Thymus (tissue), 11 donors: ENCODE measurements around the gene IRX3. TPM values are rescaled to one million over a fixed set of nuclear protein-coding genes. Genes with fewer than 3 reads are reported as not detected.
"Not testable (repeated sequence)": the region's sequence is repeated elsewhere in the genome, so short reads cannot be mapped to it uniquely, and the experiment has no call there.

Source experiments
- DNase-seq, 9 donors: peaks; one replicate each; pipeline ENCODE4 v3.0.0-alpha.2; 2013; ENCODE audit warnings: low spot score in 9 of 9, low read depth in 6 of 9, missing footprints in 1 of 9
- H3K27ac ChIP-seq, 2 donors: one replicate each; pipeline ENCODE4 v1.5.1; 2013; ENCODE audit warnings: control low read depth in 1 of 2, low read depth in 1 of 2, low read length in 1 of 2, mild to moderate bottlenecking in 1 of 2, moderate library complexity in 1 of 2
- H3K27me3 ChIP-seq, 2 donors: one replicate each; pipeline ENCODE4 v1.5.1; 2013; ENCODE audit warnings: low read length in 1 of 2; ENCODE audit not compliant: control insufficient read depth in 2 of 2, insufficient read depth in 1 of 2
- H3K36me3 ChIP-seq, 2 donors: one replicate each; pipeline ENCODE4 v1.5.1; 2013; ENCODE audit warnings: low read length in 1 of 2, mild to moderate bottlenecking in 1 of 2, moderate library complexity in 1 of 2; ENCODE audit not compliant: control insufficient read depth in 2 of 2, insufficient read depth in 2 of 2
- H3K4me1 ChIP-seq, 2 donors: one replicate each; pipeline ENCODE4 v1.5.1; 2013; ENCODE audit warnings: low read length in 2 of 2; ENCODE audit not compliant: control insufficient read depth in 2 of 2, insufficient read depth in 2 of 2
- H3K4me3 ChIP-seq, 2 donors: one replicate each; pipeline ENCODE4 v1.5.1; 2013; ENCODE audit warnings: low read length in 2 of 2, control low read depth in 1 of 2, mild to moderate bottlenecking in 1 of 2
- H3K9me3 ChIP-seq, 2 donors: one replicate each; pipeline ENCODE4 v1.5.1; 2013; ENCODE audit warnings: low read length in 1 of 2, mild to moderate bottlenecking in 1 of 2; ENCODE audit not compliant: control insufficient read depth in 2 of 2, insufficient read depth in 1 of 2
- WGBS: extraction: QIAGEN DNeasy Blood & Tissue Kit; methylation state at CpG from one replicate; pipeline ENCODE4 v1.1.7; 2013; 5-methylcytosine and 5-hydroxymethylcytosine counted together
- polyA plus RNA-seq: library from polyadenylated mRNA; stranded (reverse); fragments of 200-250 nt; gene quantifications from one replicate; pipeline ENCODE4 v1.2.3, GENCODE V29; 2013
- total RNA-seq: library from RNA; stranded (reverse); fragments of 120-200 nt; gene quantifications from one replicate; pipeline ENCODE4 v1.2.4, GENCODE V29; 2013
- donor health status: healthy.

IRX3 gene
- total and polyA plus RNA-seq, 2 donors, result 0.85 to 4.3 TPM

GRCh38 chr16:54266363-54266955 lies 20.1 kb downstream of the IRX3 start:
- Histone ChIP-seq H3K27ac (no peak overlapping the region), H3K4me1 (no peaks in the 10 kb centered on the region), H3K27me3 (no peaks in the 10 kb centered on the region), H3K36me3 (no peaks in the 10 kb centered on the region), H3K9me3 (no peaks in the 10 kb centered on the region), H3K4me3 (no peak overlapping the region)
- DNase-seq, result no peak
- 90% methylated on average over 4 of the region's 4 CpGs for WGBS

- no peaks in the 10 kb centered on the region for H3K9me3 ChIP-seq
- DNase-seq, result no peak
- no peak overlapping the region for H3K4me3 ChIP-seq
- 87% methylated on average over 7 of the region's 7 CpGs for WGBS
- no peak overlapping the region for H3K27ac ChIP-seq
- H3K27me3 ChIP-seq, result no peaks in the 10 kb centered on the region
- no peaks in the 10 kb centered on the region for H3K4me1 ChIP-seq
- H3K36me3 ChIP-seq, result no peaks in the 10 kb centered on the region
These were observed 20.9 kb downstream of the IRX3 start for GRCh38 chr16:54265575-54266107.

DNA sequence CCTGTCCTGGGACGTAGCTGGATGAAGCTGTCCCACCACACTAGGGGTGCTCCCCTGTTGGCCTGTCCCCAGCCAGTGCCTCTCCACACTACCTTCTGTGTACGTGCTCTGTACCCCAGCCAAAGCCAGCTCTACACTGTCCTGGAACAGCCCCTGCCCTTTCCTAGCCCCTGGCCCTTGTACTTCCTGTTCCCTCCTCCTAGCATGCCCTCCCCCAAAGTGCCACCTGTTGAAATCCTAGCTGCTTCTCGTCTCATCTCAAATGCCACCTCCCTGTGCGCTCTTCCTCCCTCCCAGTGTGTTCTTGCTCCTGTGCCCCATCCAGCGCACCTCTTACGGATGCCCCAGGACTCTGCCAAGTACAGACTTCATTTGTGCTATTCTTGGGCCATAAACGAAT lies 33.5 kb downstream of the IRX3 start:
- Histone ChIP-seq H3K4me3 (no peak overlapping the region), H3K27ac (no peak overlapping the region), H3K27me3 (no peaks in the 10 kb centered on the region), H3K4me1 (no peaks in the 10 kb centered on the region), H3K36me3 (no peaks in the 10 kb centered on the region), H3K9me3 (no peaks in the 10 kb centered on the region)
- WGBS, result 85% methylated on average over 7 of the region's 7 CpGs
- no peak for DNase-seq

GRCh38 chr16:54248863-54249710 lies 37.5 kb downstream of the IRX3 start:
- DNase-seq, result no peak
- no peak overlapping the region for H3K4me3 ChIP-seq
- no peak overlapping the region for H3K27ac ChIP-seq
- WGBS, result 88% methylated on average over 7 of the region's 7 CpGs
- peaks cover 0 to 4% of the 10 kb centered on the region in 2 donors for H3K9me3 ChIP-seq
- H3K27me3 ChIP-seq, result no peaks in the 10 kb centered on the region
- no peaks in the 10 kb centered on the region for H3K4me1 ChIP-seq
- H3K36me3 ChIP-seq, result no peaks in the 10 kb centered on the region

- H3K27me3 ChIP-seq, H3K4me1 ChIP-seq, DNase-seq, H3K4me3 ChIP-seq, H3K36me3 ChIP-seq, H3K27ac ChIP-seq, H3K9me3 ChIP-seq: not testable (repeated sequence)
- WGBS, result 87% methylated on average over 2 of the region's 2 CpGs
These were observed 38.9 kb downstream of the IRX3 start for GRCh38 chr16:54247705-54248104.

DNA sequence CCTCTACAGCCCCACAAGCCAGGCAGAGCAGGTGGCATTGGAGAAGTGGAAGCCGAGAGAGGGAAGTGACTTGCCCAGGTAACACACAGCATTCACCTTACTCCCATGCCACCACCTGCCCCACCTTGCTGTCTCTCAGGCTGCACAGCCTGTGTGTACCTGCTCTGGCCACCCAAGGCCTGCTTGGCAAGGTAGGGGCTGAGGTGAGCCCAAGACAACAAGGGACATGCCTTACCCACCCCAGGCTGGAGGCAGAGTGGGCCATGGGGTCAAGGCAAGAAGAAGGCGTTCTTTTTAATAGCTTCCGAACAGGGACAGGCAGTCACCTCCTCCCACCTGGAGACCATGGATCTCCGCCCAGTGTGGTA lies 40.1 kb downstream of the IRX3 start:
- Histone ChIP-seq H3K27me3 (no peaks in the 10 kb centered on the region), H3K9me3 (peaks cover 0 to 4% of the 10 kb centered on the region in 2 donors)

GRCh38 chr16:54245788-54246453 lies 40.7 kb downstream of the IRX3 start:
- Histone ChIP-seq H3K4me3 (no peak overlapping the region), H3K9me3 (peaks cover 0 to 4% of the 10 kb centered on the region in 2 donors), H3K36me3 (no peaks in the 10 kb centered on the region), H3K27me3 (no peaks in the 10 kb centered on the region), H3K27ac (no peak overlapping the region), H3K4me1 (peaks cover 0 to 2% of the 10 kb centered on the region in 2 donors)
- DNase-seq, result no peak
- WGBS, result 99% methylated on average over 4 of the region's 4 CpGs

More for the DNA sequence above, 40.1 kb downstream of the IRX3 start:
- Histone ChIP-seq H3K4me1 (peaks cover 0 to 2% of the 10 kb centered on the region in 2 donors), H3K27ac (no peak overlapping the region), H3K36me3 (no peaks in the 10 kb centered on the region), H3K4me3 (no peak overlapping the region)
- 94% methylated on average over 4 of the region's 4 CpGs for WGBS
- no peak for DNase-seq

GRCh38 chr16:54244061-54244886 lies 42.3 kb downstream of the IRX3 start:
- 29% methylated on average over 11 of the region's 11 CpGs for WGBS
- Histone ChIP-seq H3K9me3 (peaks cover 0 to 4% of the 10 kb centered on the region in 2 donors), H3K27ac (no peak overlapping the region), H3K36me3 (no peaks in the 10 kb centered on the region), H3K4me3 (no peak overlapping the region), H3K4me1 (peaks cover 0 to 2% of the 10 kb centered on the region in 2 donors), H3K27me3 (no peaks in the 10 kb centered on the region)
- peak in 1 of 9 donors; percentile 38 for DNase-seq
